WERI-Rb-1 (cell line): ENCODE results near the gene DOK1.

Experiments
- DNase-seq: peaks from one replicate; pipeline ENCODE4 v3.0.0-alpha.2; 2020
- H3K27ac ChIP-seq: fragments of 250-450 bp; sonication (Bioruptor Pico); 2 replicates; pipeline ENCODE4 v1.5.1; 2020; ENCODE audit warnings: mild to moderate bottlenecking, moderate library complexity
- H3K27me3 ChIP-seq: fragments of 250-450 bp; sonication (Bioruptor Pico); 2 replicates; pipeline ENCODE4 v1.5.1; 2021; ENCODE audit warnings: mild to moderate bottlenecking, low read depth, moderate library complexity; ENCODE audit not compliant: insufficient read depth, severe bottlenecking
- H3K36me3 ChIP-seq: fragments of 250-450 bp; sonication (Bioruptor Pico); 2 replicates; pipeline ENCODE4 v1.5.1; 2020; ENCODE audit warnings: mild to moderate bottlenecking, moderate library complexity
- H3K4me3 ChIP-seq: 2 replicates; pipeline ENCODE4 v1.5.1; 2011; ENCODE audit warnings: low read depth, mild to moderate bottlenecking, control low read depth, low read length
- H3K9me3 ChIP-seq: fragments of 250-450 bp; sonication (Bioruptor Pico); 2 replicates; pipeline ENCODE4 v1.5.1; 2021; ENCODE audit warnings: mild to moderate bottlenecking, moderate library complexity; ENCODE audit not compliant: severe bottlenecking
- TF ChIP-seq, protein P1 (sequence below): IDR thresholded peaks from 2 replicates; pipeline ENCODE4 v1.5.1; 2011; ENCODE audit warnings: low read depth, mild to moderate bottlenecking, control low read depth, inconsistent platforms, low read length

Gene DOK1

DNA sequence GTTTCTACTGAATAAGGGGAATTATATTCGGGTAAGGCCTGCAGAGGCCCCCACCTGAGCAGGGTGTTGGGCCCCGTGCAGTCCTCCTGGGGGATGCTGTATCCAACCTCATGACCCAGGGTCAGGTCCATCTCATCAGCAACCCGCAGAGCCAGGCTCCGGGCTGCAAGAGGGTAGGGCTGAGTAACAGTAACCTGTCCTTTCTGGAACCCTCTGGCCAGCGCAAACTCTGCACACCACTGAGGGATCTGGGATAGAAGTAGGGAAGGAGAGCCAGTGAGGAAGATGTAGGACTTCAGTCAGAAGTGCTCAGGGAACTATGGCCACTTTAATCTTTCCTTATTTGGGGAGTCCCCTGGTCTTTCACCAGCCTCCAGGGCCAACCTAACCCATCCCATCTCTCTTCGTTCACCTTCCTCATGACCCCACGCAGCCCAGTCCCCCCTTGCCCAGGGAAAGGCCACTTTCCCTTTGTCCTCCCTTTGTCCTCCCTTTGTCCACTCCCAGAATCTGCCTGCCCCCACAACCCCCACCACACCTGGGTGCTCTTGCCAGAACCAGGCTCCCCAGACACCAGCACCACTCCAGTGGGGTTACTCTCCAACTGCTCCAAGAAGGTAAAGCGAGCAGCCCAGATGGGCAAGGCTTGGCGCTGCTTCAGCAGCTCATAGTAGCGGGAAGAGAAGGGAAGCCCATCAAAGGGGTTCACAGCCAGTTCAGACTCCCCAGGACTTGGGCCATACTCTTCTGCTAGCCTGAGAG, 29.4 kb upstream of the DOK1 start:
- TF ChIP-seq, protein P1, sequence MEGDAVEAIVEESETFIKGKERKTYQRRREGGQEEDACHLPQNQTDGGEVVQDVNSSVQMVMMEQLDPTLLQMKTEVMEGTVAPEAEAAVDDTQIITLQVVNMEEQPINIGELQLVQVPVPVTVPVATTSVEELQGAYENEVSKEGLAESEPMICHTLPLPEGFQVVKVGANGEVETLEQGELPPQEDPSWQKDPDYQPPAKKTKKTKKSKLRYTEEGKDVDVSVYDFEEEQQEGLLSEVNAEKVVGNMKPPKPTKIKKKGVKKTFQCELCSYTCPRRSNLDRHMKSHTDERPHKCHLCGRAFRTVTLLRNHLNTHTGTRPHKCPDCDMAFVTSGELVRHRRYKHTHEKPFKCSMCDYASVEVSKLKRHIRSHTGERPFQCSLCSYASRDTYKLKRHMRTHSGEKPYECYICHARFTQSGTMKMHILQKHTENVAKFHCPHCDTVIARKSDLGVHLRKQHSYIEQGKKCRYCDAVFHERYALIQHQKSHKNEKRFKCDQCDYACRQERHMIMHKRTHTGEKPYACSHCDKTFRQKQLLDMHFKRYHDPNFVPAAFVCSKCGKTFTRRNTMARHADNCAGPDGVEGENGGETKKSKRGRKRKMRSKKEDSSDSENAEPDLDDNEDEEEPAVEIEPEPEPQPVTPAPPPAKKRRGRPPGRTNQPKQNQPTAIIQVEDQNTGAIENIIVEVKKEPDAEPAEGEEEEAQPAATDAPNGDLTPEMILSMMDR: no peak
- Histone ChIP-seq H3K36me3 (peaks cover 35% of the 10 kb centered on the region), H3K27me3 (no peaks in the 10 kb centered on the region), H3K4me3 (no peak overlapping the region), H3K27ac (no peak overlapping the region), H3K9me3 (no peaks in the 10 kb centered on the region)
- no peak for DNase-seq

GRCh38 chr2:74525717-74526648, 28.5 kb upstream of the DOK1 start, which contains the start of gene DQX1:
Gene DQX1 (minus strand): TSS chr2:74526231. CDS start chr2:74525729, 502 bp downstream.
- peak; percentile 50 for DNase-seq
- H3K4me3 ChIP-seq: no peak within 1 kb of the TSS
- no peaks in the 10 kb centered on the region for H3K9me3 ChIP-seq
- no peak within 1 kb of the TSS for H3K27ac ChIP-seq
- TF ChIP-seq, protein P1: no peak
- H3K27me3 ChIP-seq: no peaks in the 10 kb centered on the region
- H3K36me3 ChIP-seq: peaks cover 37% of the 10 kb centered on the region

- no peaks in the 10 kb centered on the region for H3K27me3 ChIP-seq
- DNase-seq: no peak
- no peak overlapping the region for H3K27ac ChIP-seq
- H3K36me3 ChIP-seq: peaks cover 45% of the 10 kb centered on the region
- no peaks in the 10 kb centered on the region for H3K9me3 ChIP-seq
- TF ChIP-seq, protein P1: no peak
- H3K4me3 ChIP-seq: no peak overlapping the region
These were observed 27.8 kb upstream of the DOK1 start for GRCh38 chr2:74526649-74527230.

DNA sequence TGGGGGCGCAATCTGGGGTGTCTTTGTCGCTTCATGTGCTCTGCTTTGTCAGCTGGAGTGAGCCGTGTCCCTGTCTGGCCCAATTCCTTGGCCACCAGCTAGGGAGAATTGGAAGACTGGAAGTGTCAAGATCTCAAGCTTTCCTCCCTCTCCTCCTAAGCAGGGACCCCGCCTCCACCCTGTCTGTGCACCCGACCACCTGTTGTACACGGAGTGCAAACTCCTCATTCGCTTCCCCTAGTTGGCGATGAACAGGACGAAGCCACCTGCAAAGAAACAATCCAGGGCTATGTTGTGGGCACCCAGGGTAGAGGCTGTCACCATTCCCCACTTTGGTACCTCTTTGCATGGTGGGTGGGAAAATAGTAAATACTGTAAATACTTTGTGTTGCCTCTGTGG, 26.8 kb upstream of the DOK1 start:
- Histone ChIP-seq H3K4me3 (no peak overlapping the region), H3K9me3 (no peaks in the 10 kb centered on the region), H3K36me3 (peaks cover 55% of the 10 kb centered on the region), H3K27me3 (no peaks in the 10 kb centered on the region), H3K27ac (no peak overlapping the region)
- TF ChIP-seq, protein P1: no peak
- DNase-seq: no peak

DNA sequence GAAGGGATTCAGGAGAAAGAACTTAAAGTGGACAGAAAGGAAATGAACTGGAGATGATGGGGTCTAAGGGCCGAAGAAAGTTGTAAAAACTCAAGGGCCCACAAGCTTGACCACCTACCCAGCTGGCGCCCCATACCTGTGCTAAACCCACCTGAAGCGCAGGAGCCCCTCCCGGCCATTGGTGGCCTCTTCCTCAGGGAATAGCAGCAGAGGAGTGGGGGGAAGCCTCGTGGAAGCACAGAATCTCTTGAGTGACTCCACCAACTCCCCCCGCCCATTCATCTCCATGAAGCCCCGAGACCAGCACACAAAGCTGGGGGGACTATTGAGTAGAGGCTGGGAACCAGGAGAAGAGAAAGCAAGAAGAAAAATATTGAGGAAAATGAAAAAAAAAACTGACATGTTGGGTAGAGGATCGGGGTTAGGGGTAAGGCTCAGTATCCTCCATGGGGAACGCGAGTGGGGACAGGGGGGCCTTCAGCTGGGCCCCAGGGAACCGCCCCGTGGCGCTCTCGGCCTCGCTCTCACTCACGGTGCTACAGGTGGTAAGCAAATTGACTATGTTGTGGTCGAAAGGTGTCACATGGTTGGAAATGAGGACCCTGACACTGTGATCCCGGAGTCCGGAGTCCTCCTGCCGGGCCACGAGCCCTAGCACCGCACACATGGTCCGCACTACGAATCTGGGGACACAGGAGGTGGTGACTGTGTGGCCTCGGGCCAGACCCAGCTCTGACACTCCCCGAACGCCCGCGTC, 25.7 kb upstream of the DOK1 start:
- TF ChIP-seq, protein P1: 0 out of 2 replicates have a peak, but pooled peaks have one; percentile 23
- Histone ChIP-seq H3K27ac (peak overlapping the region; percentile 86), H3K36me3 (peaks cover 65% of the 10 kb centered on the region)

More for the DNA sequence above, 25.7 kb upstream of the DOK1 start:
- peak overlapping the region; percentile 97 for H3K4me3 ChIP-seq
- H3K9me3 ChIP-seq: no peaks in the 10 kb centered on the region
- H3K27me3 ChIP-seq: no peaks in the 10 kb centered on the region
- DNase-seq: no peak
